HuH-7 (cell line): ENCODE measurements around the gene DNMT3L.
"Not testable (repeated sequence)": the region's sequence is repeated elsewhere in the genome, so short reads cannot be mapped to it uniquely, and the experiment has no call there.

Experiments used
- DNase-seq: peaks from one replicate; pipeline ENCODE4 v3.0.0; 2011; ENCODE audit warnings: low spot score

The DNMT3L gene

GRCh38 chr21:44294391-44295162, 32.9 kb upstream of the DNMT3L start:
- DNase-seq: no peak

GRCh38 chr21:44293551-44294231, 32.0 kb upstream of the DNMT3L start:
- no peak for DNase-seq

DNA sequence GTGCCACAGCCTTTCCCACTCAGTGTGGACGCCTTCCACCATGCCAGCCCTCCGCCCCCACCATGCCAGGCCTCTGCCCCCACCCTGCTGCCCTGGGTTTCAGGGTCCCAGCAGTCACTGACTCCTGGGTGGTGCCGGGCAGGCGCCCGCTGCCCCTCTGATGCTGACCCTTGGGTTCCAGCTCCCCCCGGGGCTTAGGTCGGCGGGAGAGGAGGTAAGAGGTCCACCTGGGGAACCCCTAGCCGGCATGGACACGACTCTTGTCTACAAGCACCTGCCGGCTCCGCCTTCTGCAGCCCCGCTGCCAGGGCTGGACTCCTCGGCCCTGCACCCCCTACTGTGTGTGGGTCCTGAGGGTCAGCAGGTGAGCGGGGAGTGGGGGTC, 31.1 kb upstream of the DNMT3L start:
- DNase-seq: no peak

DNA sequence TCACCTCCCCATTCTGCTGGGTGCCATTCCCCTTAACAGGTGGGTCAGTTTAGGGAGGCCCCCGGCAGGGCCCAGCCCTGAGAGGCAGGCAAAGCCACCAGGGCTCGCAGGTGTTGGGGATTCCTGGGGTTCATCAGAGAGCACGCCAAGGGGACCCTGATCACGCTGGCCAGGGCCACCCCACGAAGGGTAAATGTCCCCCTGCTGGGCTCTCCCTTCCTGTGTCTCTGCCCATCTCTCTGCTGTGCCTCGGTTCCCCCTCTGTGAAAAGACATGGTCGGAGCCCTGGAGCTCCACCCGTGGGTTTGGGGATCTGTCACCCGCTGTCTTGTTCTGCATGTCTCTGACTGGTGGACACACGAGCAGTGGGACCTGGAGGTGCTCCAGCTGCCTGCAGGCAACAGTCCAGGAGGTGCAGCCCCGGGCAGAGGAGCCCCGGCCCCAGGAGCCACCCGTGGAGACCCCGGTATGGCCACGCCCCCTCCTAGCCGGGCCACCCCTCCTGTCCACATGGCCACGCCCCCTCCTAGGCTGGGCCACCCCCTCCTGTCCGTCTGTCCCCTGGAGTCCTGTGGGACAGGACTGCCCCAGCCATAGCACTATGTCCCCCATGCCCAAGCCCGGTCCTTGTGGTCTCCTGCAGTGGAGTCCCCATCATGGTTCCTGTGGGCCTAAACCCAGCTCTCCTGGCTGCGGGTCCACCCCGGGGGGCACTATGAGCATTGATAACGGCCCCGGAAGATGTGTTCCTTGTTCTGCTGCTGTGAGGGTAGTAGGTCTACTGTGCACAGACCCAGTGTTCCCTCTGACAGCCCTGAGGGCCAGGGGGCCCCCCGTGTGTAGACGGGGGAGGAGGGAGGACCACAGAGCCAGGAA, 30.5 kb upstream of the DNMT3L start:
- DNase-seq: no peak

- DNase-seq: no peak
Observed at GRCh38 chr21:44291078-44291935, 29.6 kb upstream of the DNMT3L start.

DNA sequence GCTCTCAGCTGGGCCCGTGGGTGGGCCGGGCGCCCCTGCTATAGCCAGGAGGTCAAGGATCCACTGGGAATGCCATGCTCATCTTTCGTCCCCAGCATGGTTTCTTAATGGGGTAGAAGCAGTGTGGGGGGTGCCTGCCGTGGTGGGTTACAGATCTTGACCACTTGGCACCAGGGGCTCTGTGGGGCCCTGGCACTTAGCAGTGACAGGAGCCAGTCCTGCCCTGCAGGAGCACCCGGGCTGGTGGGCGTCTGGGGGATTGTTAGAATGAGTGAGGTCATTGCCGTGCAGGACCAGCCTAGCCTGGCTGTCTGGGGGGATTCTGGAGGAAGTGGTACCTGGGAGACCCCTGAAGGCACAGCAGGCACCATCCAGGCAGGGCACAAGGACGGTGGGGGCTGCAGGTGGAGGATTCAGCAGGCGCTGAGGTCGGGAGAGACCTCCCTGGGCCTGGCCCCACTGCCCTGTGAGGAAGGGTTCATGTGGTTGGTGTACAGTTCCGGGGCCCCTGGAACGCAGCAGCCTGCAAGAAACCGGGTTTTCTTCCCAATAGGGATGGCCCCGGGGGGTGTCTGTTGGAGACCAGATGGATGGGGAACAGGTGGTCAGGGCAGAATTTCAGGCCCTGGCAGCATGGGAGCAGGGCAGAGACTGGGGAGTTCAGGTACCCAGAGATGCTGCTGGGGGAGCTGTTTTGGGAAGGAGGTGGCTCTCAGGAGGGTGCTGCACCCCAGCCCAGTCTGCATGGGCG, 28.8 kb upstream of the DNMT3L start:
- no peak for DNase-seq

GRCh38 chr21:44289381-44290010, 27.8 kb upstream of the DNMT3L start:
- no peak for DNase-seq

- DNase-seq: no peak
Observed at GRCh38 chr21:44288251-44289110, 26.8 kb upstream of the DNMT3L start.

- DNase-seq: no peak
Observed at GRCh38 chr21:44286716-44287632, 25.3 kb upstream of the DNMT3L start.

DNA sequence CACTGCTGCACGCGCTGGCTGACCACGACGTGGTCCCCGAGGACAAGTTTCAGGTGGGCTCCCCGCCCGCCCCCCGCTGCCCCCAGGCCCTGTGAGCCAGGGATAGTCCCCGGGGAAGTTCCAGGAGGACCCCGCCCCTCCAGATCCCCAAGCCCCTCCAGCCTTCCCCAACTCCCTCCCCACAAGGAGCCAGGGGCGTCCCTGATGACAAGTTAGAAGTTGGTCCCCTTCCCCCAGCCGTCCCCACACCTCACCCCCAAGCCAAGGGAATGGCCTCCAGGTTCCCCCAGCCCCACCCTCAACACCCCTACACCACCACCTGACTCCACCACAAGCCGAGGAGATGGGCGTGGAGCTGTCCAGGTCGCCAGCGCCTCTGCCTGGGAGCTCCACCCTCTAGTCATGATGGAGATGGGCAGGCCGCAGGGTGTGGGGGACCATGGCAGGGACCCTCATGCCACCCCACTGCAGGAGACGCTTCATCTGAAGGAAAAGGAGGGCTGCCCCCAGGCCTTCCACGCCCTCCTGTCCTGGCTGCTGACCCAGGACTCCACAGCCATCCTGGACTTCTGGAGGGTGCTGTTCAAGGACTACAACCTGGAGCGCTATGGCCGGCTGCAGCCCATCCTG, 24.5 kb upstream of the DNMT3L start:
- DNase-seq: no peak

- no peak for DNase-seq
Observed at GRCh38 chr21:44285138-44285992, 23.7 kb upstream of the DNMT3L start, which contains the start of gene AIRE. AIRE (plus strand) TSS chr21:44285876; CDS start chr21:44286007, 131 bp downstream.

- DNase-seq: no peak
Observed at GRCh38 chr21:44283948-44284347, 22.3 kb upstream of the DNMT3L start.

- DNase-seq: not testable (repeated sequence)
Observed at GRCh38 chr21:44283211-44283785, 21.6 kb upstream of the DNMT3L start.

- DNase-seq: no peak
Observed at GRCh38 chr21:44282370-44282769, 20.7 kb upstream of the DNMT3L start.

- DNase-seq: no peak
Observed at GRCh38 chr21:44281801-44282200, 20.1 kb upstream of the DNMT3L start.
